OCI-M2 (cell line): Measurements from ENCODE around the gene LIMK2.

Experiments
- DNase-seq: peaks from one replicate; lab custom pipeline; 2025; ENCODE audit not compliant: unreplicated experiment; lab: John Stamatoyannopoulos, UW

Gene LIMK2

GRCh38 chr22:31271026-31271425, 58.9 kb downstream of the LIMK2 start:
- DNase-seq = no peak

- DNase-seq = no peak
These were observed 59.4 kb downstream of the LIMK2 start for GRCh38 chr22:31271485-31271884.

- DNase-seq = no peak
These were observed 60.7 kb downstream of the LIMK2 start for GRCh38 chr22:31272522-31273446.

- DNase-seq = no peak
These were observed 61.9 kb downstream of the LIMK2 start for GRCh38 chr22:31274017-31274416.

- no peak for DNase-seq
These were observed 62.9 kb downstream of the LIMK2 start for GRCh38 chr22:31275018-31275417.

GRCh38 chr22:31275576-31275975, 63.5 kb downstream of the LIMK2 start:
- DNase-seq = no peak

- no peak for DNase-seq
These were observed 64.5 kb downstream of the LIMK2 start for GRCh38 chr22:31276426-31277167.

- no peak for DNase-seq
These were observed 65.6 kb downstream of the LIMK2 start for GRCh38 chr22:31277741-31278140.

GRCh38 chr22:31278151-31278621, 66.1 kb downstream of the LIMK2 start:
- DNase-seq = no peak

- DNase-seq = no peak
These were observed 66.7 kb downstream of the LIMK2 start for GRCh38 chr22:31278626-31279326.

- no peak for DNase-seq
These were observed 67.2 kb downstream of the LIMK2 start for GRCh38 chr22:31279327-31279669.

GRCh38 chr22:31279821-31280505, 67.9 kb downstream of the LIMK2 start:
- DNase-seq = no peak

GRCh38 chr22:31281733-31282132, 69.6 kb downstream of the LIMK2 start:
- DNase-seq = no peak

GRCh38 chr22:31282748-31283468, 70.8 kb downstream of the LIMK2 start:
- no peak for DNase-seq

- DNase-seq = no peak
These were observed 72.4 kb downstream of the LIMK2 start for GRCh38 chr22:31284281-31285155.

- DNase-seq = no peak
These were observed 74.5 kb downstream of the LIMK2 start for GRCh38 chr22:31286360-31287255.

- DNase-seq = no peak
These were observed 75.9 kb downstream of the LIMK2 start for GRCh38 chr22:31287818-31288495.
